GM13977 (cell line): Measurements from ENCODE around the gene TPST2.
"Not testable (repeated sequence)": the region's sequence is repeated elsewhere in the genome, so short reads cannot be mapped to it uniquely, and the experiment has no call there.

ENCODE experiments used
- DNase-seq: peaks from one replicate; pipeline ENCODE4 v3.0.0; 2012; ENCODE audit warnings: low spot score
- in situ Hi-C: fragments of 300-500 bp; cut with MboI; formaldehyde crosslinking; loops from one replicate; pipeline ENCODE4 v1.12.0; 2022; ENCODE audit warnings: low sequenced_read_pairs, low pct_unique_long_range_greater_than_20kb, mixed read lengths, inconsistent platforms; ENCODE audit not compliant: unreplicated experiment
- TF ChIP-seq, protein P1 (sequence below): IDR thresholded peaks from 2 replicates; pipeline ENCODE4 v1.5.1; 2012; ENCODE audit warnings: mild to moderate bottlenecking, control low read depth; ENCODE audit not compliant: insufficient read depth; ENCODE audit errors: extremely low read depth, missing control alignments

TPST2 gene

DNA sequence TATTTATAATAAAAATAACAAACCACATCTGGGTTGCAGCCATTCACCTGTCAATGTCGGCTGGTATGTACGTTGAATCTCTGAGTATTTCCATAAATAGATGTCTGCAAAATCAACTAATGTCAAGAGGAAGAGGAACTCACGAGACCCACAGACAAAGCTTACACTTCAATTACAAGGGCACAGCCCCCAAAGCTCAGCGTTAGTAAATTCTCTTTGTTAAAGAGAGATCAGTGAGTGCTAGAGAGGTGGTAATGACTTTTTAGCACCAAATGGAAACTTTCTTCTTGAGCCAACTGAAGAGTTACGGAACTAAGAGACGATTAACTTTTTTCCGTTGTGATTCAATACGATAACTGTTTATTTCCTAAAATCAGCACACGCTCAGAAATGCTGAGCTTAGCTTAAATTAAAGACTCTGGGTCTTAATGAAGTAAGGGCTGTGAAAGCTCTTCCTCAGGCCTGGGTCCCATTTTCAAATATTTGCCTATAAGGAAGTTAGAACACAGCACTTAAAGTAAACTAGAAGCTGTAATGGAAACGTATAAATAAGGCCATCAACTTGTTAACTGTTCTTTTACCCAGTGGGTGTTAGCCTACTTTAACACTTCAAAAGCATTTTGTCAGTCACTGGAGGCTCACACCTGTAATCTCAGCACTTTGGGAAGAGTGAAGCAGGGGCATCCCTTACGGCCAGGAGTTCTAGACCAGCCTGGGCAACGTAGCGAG lies 54.9 kb downstream of the TPST2 start:
- TF ChIP-seq, protein P1, sequence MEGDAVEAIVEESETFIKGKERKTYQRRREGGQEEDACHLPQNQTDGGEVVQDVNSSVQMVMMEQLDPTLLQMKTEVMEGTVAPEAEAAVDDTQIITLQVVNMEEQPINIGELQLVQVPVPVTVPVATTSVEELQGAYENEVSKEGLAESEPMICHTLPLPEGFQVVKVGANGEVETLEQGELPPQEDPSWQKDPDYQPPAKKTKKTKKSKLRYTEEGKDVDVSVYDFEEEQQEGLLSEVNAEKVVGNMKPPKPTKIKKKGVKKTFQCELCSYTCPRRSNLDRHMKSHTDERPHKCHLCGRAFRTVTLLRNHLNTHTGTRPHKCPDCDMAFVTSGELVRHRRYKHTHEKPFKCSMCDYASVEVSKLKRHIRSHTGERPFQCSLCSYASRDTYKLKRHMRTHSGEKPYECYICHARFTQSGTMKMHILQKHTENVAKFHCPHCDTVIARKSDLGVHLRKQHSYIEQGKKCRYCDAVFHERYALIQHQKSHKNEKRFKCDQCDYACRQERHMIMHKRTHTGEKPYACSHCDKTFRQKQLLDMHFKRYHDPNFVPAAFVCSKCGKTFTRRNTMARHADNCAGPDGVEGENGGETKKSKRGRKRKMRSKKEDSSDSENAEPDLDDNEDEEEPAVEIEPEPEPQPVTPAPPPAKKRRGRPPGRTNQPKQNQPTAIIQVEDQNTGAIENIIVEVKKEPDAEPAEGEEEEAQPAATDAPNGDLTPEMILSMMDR, result no peak
- DNase-seq, result no peak
- in situ Hi-C loops, result no loop called here

DNA sequence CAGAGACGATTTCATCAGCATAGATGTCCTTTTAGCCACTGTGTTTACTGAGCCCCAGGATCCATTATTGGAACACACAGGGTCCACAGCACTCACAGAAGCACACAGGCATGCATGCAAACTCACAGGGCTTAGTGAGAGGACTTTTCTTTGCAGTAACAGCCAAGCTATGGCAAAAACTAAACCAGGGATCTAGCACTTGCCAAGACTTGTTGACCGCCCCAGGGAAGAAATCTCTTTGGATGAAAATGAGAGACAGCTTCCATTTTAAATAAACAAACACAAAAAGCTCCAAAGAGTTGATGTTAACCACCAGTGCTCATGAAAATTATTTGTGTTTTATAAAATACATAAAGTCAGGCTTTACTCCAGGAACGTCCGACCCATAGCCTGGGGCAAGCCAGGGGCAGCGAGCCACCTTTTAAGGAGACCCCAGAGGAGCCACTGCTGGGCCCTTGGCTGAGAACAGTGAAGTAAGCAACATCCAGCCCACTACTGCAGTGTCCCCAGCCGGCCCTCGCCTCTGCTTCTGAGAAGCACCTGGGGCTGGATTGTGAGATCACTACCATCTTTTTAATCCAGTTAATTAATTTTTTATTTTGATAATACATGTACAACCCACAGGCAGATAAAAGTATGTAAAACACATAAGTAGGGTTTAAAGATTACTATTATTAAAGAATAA lies 55.6 kb downstream of the TPST2 start:
- in situ Hi-C loops, result no loop called here
- TF ChIP-seq, protein P1, result no peak
- DNase-seq, result no peak

DNA sequence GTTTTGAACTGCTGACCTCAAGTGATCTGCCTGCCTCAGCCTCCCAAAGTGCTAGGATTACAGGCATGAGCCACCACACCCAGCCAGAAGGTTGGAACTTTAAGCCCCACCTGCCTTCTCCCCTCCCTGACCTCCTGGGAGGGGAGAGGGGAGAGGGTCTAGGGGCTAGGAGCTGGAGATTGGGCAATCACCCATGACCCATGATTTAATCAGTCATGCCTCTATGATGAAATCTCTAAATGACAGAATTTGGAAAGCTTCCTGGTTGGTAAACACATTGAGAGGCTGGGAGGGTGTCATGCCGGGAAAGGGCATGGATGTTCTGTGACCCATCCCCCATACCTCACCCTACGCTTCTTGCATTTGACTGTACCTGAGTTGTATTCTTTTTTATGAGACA lies 60.6 kb downstream of the TPST2 start:
- in situ Hi-C loops, result no loop called here
- DNase-seq, result no peak
- TF ChIP-seq, protein P1, result no peak

DNA sequence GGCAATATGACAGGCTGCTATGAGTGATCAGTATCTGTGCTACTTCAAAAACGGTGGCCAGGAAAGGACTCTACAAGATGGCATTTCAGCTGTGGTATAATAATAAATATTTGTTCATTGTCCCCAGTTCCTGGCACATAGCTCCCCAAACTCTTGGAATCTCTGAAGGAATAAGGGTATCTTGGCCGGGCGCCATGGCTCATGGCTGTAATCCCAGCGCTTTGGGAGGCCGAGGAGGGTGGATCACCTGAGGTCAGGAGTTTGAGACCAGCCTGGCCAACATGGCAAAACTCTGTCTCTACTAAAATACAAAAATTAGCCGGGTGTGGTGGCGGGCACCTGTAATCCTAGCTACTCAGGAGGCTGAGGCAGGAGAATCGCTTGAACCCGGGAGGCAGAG lies 61.4 kb downstream of the TPST2 start:
- DNase-seq, in situ Hi-C loops: not testable (repeated sequence)

DNA sequence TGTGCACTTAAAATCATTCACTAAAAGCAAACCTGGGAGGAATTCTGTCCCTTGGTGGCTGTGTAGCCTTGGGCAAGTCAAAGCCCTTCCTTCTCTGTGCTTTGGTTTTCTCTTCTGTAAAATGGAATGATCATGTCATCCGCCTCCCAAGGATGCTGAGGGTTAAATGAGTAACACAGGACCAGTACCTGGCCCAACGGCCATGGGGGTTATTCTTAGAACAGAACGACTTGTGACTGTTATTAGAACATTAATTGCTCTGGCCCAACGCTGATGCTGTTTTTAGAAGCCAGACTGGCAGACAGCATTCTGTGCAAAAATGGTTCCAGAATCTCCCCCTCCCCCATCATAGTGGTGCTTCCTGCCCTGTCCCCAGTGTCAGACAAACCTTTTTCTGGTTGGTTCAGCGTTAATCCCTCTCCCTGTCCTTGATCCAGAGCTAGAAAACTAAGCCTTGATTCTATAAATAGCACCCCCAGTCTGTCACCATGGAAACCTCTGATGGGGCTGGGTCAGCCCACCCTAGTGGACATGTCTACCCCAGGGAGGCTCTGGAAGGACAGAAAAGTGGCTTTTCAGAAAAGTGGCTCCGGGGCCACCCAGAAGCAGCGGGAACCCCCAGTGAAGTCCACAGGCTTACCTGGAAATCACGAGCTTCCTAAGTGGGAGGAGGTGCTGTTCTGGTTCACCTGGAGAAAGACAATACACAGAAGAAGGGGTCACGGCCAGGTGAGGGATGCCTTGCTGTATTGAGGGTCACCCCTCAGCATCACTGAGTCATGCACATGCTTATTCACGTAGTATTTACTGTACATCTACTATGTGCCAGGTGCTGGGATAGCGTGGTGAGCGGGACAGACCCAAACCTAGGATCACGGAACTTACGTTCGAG lies 62.1 kb downstream of the TPST2 start:
- no peak for DNase-seq
- in situ Hi-C loops, result no loop called here
- TF ChIP-seq, protein P1, result no peak

DNA sequence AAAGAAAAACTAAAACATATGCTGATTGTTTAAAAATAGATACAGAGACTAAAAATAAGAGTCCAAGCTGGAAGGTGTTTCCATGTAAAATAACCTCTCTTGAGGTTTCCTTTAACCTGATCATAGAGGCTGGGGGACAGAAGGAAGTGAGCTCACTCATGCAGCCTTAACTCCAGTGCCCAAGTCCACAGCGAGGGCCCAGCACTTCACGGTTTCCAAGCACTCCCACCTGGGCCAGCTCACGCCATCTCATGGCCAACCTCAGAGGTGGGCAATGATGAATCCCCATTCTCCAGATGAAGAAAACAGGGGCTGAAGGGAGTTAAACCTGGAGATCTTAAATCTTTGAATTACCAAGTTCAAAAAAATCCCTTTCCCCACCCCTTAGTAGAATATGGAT lies 62.8 kb downstream of the TPST2 start:
- DNase-seq, result no peak
- in situ Hi-C loops, result no loop called here
- TF ChIP-seq, protein P1, result no peak

DNA sequence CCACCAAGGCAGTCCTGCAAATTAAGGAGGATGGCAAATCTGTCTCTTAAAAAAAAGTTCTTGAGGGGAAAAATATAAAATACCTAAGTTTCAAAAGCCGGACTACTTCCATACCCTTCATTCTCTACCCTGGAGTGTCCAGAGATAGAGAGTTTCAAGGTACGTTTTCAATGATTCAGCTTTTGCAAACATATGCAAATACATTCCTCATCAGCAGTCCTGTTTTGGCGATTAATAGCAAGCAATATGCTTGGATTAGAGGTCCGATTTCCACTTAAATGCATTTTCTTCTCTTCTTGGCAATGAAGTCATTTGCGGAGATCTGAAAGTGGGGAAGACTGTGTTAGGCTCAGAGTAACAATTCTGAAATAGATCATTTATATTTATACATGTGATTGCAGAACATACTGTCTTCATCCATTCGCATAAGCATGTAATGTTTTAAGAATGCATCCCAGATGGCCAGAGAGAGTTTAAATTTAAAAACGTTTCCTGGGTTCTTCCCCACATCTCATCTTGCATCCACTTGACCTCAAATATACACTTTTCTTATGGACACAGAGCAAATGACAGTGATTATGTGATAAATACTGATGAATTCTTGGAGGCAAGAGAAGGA lies 63.9 kb downstream of the TPST2 start:
- no peak for DNase-seq
- TF ChIP-seq, protein P1, result no peak
- in situ Hi-C loops, result no loop called here
